NOMO-1 treated with dmso at 0.1 percent for 144 hours (cell line): ENCODE measurements around the gene IFTAP.

Experiments
- DNase-seq: peaks from one replicate; lab custom pipeline; 2025; ENCODE audit not compliant: unreplicated experiment; lab: John Stamatoyannopoulos, UW

The IFTAP gene

DNA sequence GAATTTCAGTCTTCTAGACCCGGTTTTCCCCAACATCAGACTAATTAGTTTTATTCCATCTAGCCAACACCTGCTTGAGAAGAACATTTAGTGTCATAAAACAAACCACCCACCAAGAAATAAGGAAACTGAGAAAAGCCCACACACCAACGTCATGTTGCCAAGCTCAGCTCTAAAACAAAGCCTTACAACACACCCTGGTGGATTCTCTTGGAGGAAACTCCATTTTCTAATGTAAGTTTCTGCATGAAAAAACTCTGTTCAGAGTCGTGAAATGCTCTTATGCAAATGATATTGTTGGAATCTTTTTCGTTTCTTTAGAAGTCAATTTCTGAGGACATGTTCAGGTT lies 108.7 kb downstream of the IFTAP start:
- DNase-seq = no peak
